ENCODE data around the gene COPS3.

The COPS3 gene

DNA sequence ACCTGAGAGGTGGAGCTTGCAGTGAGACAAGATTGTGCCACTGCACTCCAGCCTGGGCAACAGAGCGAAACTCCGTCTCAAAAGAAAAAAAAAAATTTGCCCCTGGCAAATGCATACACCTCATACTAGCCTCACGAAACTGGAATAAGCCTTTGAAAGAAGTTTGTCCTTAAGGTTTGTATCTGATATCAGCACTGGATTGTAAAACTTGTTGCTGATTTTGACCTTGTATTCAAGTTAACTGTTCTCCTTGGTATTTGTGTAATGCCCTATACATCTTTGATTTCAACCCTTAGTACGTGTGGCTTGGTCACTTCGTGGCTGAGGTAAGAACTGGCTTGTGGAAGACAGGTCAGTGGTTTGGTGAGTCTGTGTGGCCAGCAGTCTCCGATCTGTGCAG is 37.9 kb downstream of the COPS3 start:
- no peaks in the 10 kb centered on the region for H3K79me2 ChIP-seq (ENCODE audit: low read length)
- H3K4me3 ChIP-seq (ENCODE audit: low read length): no peak overlapping the region
- H3K9me2 ChIP-seq (replicated peaks; ENCODE audit: insufficient read depth, low read length): no peaks in the 10 kb centered on the region
- H3K36me3 ChIP-seq (replicated peaks; ENCODE audit: insufficient read depth, low read length): peaks cover 10% of the 10 kb centered on the region; the same call in 1 of the 2 replicates
- no peak overlapping the region for H3K9ac ChIP-seq (ENCODE audit: low read length)
- H3K27ac ChIP-seq (ENCODE audit: low read length): no peak overlapping the region
- DNase-seq: no peak
- H3F3A ChIP-seq (ENCODE audit: insufficient read depth, low read length): peaks cover 15% of the 10 kb centered on the region
- no peaks in the 10 kb centered on the region for H4K20me1 ChIP-seq (ENCODE audit: insufficient read depth, low read length)
- peaks cover 15% of the 10 kb centered on the region for H3K4me1 ChIP-seq (ENCODE audit: low read length)
- no peak overlapping the region for H2AFZ ChIP-seq (ENCODE audit: low read length)
- TF ChIP-seq, protein P1, sequence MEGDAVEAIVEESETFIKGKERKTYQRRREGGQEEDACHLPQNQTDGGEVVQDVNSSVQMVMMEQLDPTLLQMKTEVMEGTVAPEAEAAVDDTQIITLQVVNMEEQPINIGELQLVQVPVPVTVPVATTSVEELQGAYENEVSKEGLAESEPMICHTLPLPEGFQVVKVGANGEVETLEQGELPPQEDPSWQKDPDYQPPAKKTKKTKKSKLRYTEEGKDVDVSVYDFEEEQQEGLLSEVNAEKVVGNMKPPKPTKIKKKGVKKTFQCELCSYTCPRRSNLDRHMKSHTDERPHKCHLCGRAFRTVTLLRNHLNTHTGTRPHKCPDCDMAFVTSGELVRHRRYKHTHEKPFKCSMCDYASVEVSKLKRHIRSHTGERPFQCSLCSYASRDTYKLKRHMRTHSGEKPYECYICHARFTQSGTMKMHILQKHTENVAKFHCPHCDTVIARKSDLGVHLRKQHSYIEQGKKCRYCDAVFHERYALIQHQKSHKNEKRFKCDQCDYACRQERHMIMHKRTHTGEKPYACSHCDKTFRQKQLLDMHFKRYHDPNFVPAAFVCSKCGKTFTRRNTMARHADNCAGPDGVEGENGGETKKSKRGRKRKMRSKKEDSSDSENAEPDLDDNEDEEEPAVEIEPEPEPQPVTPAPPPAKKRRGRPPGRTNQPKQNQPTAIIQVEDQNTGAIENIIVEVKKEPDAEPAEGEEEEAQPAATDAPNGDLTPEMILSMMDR (IDR thresholded peaks at IDR 0.05; ENCODE audit: low read length): no peak
- no peak for TF ChIP-seq EZH2phosphoT487 (IDR thresholded peaks at IDR 0.05; ENCODE audit: low read length)
- no peak for TF ChIP-seq EZH2 (optimal IDR thresholded peaks at IDR 0.05; ENCODE audit: low read depth, low read length)
- no peaks in the 10 kb centered on the region for H3K9me3 ChIP-seq (replicated peaks; ENCODE audit: insufficient read depth, low read length)
- no peaks in the 10 kb centered on the region for H3K27me3 ChIP-seq (replicated peaks; ENCODE audit: insufficient read depth, low read length)
- no peak overlapping the region for H3K4me2 ChIP-seq (ENCODE audit: low read depth, low read length)

DNA sequence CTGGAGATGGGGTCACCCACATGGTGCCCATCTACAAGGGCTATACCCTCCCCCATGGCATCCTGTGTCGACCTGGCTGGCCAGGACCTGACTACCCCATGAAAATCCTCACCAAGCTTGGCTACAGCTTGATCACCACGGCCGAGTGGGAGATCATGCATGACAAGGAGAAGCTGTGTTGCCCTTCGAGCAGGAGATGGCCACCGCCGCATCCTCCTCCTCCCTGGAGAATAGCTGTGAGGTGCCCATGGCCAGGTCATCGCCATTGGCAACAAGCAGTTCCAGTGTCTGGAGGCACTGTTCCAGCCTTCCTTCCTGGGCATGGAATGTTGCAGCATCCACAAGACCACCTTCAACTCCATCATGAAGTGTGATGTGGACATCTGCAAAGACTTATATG is 38.8 kb downstream of the COPS3 start:
- Histone ChIP-seq H3K79me2 (ENCODE audit: low read length) (no peaks in the 10 kb centered on the region), H3K36me3 (replicated peaks; ENCODE audit: insufficient read depth, low read length) (peaks cover 9% of the 10 kb centered on the region; the same call in 1 of the 2 replicates), H3K9ac (ENCODE audit: low read length) (no peak overlapping the region), H3K9me2 (replicated peaks; ENCODE audit: insufficient read depth, low read length) (no peaks in the 10 kb centered on the region), H3F3A (ENCODE audit: insufficient read depth, low read length) (peaks cover 18% of the 10 kb centered on the region), H3K4me1 (ENCODE audit: low read length) (peaks cover 17% of the 10 kb centered on the region), H3K27me3 (replicated peaks; ENCODE audit: insufficient read depth, low read length) (no peaks in the 10 kb centered on the region), H3K9me3 (replicated peaks; ENCODE audit: insufficient read depth, low read length) (no peaks in the 10 kb centered on the region), H4K20me1 (ENCODE audit: insufficient read depth, low read length) (no peaks in the 10 kb centered on the region), H3K4me3 (ENCODE audit: low read length) (no peak overlapping the region), H2AFZ (ENCODE audit: low read length) (no peak overlapping the region), H3K4me2 (ENCODE audit: low read depth, low read length) (no peak overlapping the region), H3K27ac (ENCODE audit: low read length) (no peak overlapping the region)
- no peak for TF ChIP-seq EZH2phosphoT487 (IDR thresholded peaks at IDR 0.05; ENCODE audit: low read length)
- TF ChIP-seq EZH2 (optimal IDR thresholded peaks at IDR 0.05; ENCODE audit: low read depth, low read length): no peak
- TF ChIP-seq, protein P1 (IDR thresholded peaks at IDR 0.05; ENCODE audit: low read length): no peak
- no peak for DNase-seq

DNA sequence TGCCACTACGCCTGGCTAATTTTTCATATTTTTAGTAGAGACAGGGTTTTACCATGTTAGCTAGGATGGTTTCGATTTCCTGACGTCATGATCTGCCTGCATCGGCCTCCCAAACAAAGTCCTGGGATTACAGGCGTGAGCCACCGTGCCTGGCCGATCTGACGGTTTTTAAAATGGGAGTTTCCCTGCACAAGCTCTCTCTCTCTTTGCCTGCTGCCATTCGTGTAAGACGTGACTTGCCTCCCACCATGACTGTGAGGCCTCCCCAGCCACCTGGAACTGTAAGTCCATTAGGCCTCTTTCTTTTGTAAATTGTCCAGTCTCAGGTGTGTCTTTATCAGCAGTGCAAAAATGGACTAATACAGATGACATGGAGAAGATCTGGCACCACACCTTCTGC is 39.4 kb downstream of the COPS3 start:
- H3K9ac ChIP-seq (ENCODE audit: low read length): no peak overlapping the region
- TF ChIP-seq, protein P1 (IDR thresholded peaks at IDR 0.05; ENCODE audit: low read length): no peak
- H3K79me2 ChIP-seq (ENCODE audit: low read length): peaks cover 5% of the 10 kb centered on the region
- H3F3A ChIP-seq (ENCODE audit: insufficient read depth, low read length): peaks cover 18% of the 10 kb centered on the region
- peaks cover 17% of the 10 kb centered on the region for H3K4me1 ChIP-seq (ENCODE audit: low read length)
- H2AFZ ChIP-seq (ENCODE audit: low read length): no peak overlapping the region
- no peak overlapping the region for H3K4me2 ChIP-seq (ENCODE audit: low read depth, low read length)
- H3K36me3 ChIP-seq (replicated peaks; ENCODE audit: insufficient read depth, low read length): 0 out of 2 replicates have a peak, but pooled peaks cover 3% of the 10 kb centered on the region
- H3K27ac ChIP-seq (ENCODE audit: low read length): no peak overlapping the region
- no peaks in the 10 kb centered on the region for H3K9me2 ChIP-seq (replicated peaks; ENCODE audit: insufficient read depth, low read length)
- H4K20me1 ChIP-seq (ENCODE audit: insufficient read depth, low read length): no peaks in the 10 kb centered on the region
- no peaks in the 10 kb centered on the region for H3K27me3 ChIP-seq (replicated peaks; ENCODE audit: insufficient read depth, low read length)
- H3K9me3 ChIP-seq (replicated peaks; ENCODE audit: insufficient read depth, low read length): no peaks in the 10 kb centered on the region
- no peak for DNase-seq
- H3K4me3 ChIP-seq (ENCODE audit: low read length): no peak overlapping the region
